ENCODE data around the gene ZNF337.
"Not testable (repeated sequence)": the region's sequence is repeated elsewhere in the genome, so short reads cannot be mapped to it uniquely, and the experiment has no call there.

The ZNF337 gene

DNA sequence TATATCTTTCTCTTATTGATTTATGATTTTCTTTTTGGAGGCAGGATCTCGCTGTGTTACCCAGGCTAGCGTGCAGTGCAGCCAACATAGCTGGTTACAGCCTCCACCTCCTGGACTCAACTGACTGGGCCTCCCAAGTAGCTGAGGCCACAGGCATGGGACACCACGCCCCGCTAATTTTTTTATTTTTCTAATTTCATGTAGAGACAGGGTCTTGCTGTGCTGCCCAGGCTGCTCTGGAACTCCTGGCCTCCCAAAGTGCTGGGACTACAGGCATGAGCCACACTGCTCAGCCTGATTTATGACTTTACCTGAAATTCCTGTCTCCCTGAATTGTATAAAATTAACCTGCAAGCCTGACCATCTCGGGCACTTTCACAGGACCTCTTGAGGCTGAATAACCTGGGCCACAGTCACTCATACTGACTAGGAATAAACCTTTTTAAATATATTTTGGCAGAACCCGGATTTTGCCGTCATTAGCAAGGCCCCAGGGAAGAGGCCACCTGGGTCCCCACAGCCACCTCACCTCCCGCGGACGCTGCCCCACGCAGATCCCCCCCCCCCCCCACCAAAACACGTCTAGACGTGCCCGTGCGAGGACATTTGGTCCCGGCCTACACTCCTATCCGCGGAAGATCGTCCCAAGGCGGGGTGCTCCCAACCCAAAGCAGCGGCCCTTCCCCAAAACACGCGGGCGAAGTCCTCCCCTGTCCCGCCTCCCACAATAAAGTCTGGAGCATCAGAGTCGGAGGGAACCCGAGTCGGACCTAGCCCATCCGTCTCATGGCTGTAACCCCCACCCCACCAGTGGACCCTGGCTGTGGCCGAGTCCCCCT is 902 bp downstream of the ZNF337 start:
- peak overlapping the region; percentile 84 for H3K4me3 ChIP-seq (ENCODE audit: low read depth, low read length)

DNA sequence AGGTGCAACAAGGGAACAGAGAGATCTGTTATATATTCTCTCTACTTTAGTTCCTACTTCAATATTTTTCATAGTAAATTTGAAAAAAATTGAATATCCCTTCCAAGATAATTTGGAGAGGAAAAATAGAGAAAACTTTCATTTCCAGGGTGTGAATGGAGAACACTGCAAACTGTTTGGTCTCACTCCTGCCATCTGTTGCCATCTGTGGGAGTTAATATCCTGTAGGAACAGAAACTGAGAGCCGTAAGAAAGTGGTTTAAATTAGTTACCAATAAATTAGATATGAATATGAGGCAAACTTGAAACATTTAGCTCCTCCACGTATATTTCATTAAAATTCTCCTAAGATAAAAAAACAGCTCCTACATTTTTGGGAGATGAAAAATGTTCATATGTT is 4.2 kb downstream of the ZNF337 start:
- no peak overlapping the region for H3K4me3 ChIP-seq (ENCODE audit: low read depth, low read length)

DNA sequence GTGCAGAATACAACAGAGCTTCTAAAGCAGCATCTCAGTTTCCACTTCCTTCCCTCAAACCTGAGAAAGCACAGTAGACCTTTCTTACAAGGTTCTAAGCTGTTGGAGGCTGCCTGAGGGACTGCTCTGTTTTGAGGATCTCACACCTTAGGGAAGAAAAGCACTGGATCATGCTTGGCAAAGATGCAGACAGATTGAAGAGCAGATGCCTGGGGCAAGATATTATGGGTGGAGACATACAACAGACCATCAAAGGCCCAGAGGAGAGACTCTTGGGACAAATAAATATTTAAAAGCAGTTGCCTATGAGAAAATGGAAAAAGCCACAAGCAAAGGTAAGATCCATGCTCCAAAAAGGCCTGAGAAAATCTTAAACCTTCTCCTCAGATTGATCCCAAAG is 6.2 kb downstream of the ZNF337 start:
- no peak overlapping the region for H3K4me3 ChIP-seq (ENCODE audit: low read depth, low read length)

DNA sequence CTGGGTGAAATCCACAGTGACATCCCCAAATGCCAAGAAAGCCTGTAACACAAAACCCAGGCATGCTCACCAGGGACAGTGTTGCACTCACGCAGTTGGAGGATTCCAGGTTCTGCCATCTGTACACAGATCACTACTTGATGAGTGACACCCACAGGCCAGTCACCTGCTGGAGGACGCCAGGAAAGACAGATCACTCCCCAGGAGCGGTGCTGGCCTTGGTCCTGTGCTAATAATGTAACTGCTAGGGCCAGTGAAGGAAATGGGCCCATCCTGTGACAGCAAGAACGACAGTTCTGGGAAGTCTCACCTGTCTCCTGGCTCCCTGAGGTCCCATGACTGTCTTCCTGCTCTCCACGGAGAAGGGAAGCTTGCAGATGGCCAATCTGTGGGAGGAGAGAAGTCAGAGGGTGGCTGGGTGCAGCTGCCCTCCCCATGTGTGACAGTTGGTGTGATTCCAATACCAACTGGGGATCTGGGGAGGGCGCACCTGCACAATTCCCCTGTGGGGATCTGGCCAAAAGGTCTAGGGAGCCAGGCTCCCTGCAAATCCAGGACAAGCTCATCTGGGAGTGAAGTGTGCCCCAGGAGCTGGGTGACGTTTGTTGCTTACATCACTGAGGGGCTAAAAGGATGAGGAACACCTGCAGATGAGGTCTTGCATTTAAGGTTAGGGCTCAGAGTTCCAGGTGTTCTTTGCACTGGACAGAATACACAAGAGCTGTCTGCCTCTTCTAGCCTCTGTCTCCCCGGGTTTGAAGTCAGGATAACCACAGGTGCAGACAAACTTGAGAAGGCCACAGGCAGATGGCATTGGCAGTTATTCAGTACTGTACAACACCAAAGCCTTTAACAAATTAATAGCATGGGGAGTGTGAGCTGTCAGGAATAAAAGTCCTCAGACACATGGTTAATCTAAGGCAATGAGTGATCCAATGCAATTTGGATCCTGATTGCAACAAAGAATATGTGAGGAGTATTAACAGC is 10.3 kb downstream of the ZNF337 start:
- H3K4me3 ChIP-seq (ENCODE audit: low read depth, low read length): no peak overlapping the region

DNA sequence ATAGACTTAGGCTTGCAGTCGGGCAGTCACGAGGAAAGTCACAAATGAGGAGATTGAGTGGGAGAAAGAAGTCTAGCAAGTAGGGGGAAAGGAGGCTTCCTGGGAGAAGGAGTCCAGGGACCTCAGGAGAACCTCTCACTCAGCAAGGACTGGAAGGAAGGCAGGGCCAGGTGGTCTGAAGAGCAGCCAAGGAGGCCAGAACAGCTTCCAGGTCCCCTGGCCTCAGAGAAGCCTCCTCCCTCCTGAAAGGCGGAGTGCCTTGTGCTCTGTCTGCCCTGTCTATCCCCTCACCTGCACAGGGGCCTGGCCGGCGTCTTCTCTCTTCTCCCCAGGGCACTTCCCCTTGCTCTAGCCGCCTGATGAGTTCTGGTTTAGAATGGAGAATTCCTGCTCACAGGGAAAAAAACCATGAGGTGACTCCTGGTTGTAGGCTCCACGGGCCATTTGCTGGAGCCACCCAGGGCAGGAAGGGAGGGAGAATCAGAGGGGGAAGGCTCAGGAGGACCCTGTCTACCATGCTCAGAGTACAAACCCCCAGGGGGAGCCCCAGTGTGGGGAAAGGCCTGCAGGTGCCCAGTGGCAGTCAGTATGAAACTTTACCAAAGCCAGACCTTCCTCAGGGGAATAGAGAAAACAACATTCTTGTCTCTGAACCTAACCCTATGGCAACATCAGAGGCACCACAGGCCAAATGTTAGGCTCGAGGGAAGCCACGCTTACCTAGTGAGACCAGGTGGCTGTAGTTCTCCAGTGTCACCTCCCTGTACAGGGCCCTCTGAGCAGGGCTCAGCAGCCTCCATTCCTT is 11.2 kb downstream of the ZNF337 start:
- H3K4me3 ChIP-seq (ENCODE audit: low read depth, low read length): no peak overlapping the region

DNA sequence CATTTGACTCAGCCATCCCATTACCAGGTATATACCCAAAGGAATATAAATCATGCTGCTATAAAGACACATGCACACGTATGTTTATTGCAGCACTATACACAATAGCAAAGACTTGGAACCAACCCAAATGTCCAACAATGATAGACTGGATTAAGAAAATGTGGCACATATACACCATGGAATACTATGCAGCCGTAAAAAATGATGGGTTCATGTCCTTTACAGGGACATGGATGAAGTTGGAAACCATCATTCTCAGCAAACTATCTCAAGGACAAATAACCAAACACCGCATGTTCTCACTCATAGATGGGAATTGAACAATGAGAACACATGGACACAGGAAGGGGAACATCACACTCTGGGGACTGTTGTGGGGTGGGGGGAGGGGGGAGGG is 12.8 kb downstream of the ZNF337 start:
- not testable (repeated sequence) for H3K4me3 ChIP-seq (ENCODE audit: low read depth, low read length)

DNA sequence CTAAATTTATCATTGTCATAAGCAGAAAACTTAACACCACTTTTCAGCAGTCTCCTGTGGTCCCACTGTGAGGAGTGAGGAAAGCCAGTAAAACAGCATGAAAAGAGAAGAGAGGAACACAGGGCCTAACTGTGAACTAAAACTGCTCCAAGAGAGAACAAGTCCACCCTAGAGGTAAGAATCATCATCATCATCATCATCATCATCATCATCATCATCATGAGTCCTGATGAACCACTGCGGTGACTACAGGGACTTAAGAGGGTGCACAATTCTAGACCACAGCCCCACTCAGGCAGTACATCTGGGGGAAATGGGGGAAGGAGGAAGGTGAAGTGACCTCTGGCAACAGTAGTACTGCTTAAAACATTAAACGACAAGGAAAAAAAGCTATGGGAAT is 13.6 kb downstream of the ZNF337 start:
- no peak overlapping the region for H3K4me3 ChIP-seq (ENCODE audit: low read depth, low read length)

DNA sequence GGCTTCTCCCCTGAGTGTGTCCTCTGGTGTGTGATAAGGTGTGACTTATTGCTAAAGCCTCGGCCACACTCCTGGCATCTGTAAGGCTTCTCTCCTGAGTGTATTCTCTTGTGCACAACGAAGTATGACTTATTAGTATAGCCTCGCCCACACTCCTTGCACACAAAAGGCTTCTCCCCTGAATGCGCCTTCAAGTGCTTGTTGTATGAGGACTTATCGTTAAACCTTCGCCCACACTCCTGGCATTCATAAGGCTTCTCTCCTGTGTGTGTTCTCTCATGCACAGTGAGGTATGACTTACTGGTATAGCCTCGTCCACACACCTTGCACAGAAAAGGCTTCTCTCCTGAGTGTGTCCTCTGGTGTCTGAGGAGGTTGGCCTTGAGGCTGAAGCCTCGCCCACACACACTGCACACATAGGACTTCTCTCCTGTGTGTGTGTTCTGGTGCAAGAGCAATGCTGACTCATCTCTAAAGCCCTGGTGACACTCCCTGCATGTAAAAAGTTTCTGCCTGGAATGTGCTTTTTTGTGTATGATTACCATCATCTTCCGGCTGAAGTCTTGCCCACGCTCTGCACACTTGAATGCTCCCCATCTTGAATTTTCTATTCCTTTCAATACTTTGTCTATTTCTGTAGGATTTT is 20.4 kb downstream of the ZNF337 start:
- no peak overlapping the region for H3K4me3 ChIP-seq (ENCODE audit: low read depth, low read length)

DNA sequence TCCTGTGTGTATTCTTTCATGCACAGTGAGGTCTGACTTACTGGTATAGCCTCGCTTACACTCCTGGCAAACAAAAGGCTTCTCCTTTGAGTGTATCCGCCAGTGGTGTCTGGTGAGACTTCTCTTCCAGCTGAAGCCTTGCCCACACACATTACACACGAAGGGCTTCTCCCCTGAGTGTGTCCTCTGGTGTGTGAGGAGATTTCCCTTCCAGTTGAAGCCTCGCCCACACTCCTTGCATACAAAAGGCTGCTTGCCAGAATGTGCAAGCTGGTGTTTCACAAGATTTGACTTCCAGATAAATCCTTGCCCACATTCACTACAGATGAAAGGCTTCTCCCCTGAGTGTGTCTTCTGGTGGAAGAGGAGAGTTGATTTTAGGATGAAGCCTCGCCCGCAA is 21.5 kb downstream of the ZNF337 start:
- H3K4me3 ChIP-seq (ENCODE audit: low read depth, low read length): no peak overlapping the region

DNA sequence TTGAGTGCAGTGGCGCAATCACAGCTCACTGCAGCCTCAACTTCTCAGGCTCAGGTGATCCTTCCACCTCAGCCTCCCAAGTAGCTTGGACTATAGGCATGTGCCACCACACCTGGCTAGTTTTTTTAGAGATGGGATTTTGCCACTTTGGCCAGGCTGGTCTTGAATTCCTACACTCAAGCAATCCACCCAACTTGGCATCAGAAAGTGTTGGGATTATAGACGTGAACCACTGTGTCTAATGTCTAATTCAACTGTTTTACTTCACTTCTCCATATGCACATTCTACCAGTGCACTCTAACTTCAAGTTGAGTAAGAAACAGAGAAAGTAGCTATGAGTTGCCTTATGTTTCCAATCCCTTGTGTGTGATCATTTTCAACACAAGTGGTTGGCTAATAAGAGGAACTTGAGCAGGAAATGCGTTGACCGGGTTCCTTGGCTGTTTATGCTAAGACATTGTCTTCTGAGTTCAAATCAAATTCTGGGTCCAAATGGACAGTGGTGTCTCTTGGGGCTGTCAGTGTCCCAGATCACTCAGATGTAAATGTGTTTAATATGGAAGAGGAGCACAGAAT is 23.9 kb downstream of the ZNF337 start:
- no peak overlapping the region for H3K4me3 ChIP-seq (ENCODE audit: low read depth, low read length)

DNA sequence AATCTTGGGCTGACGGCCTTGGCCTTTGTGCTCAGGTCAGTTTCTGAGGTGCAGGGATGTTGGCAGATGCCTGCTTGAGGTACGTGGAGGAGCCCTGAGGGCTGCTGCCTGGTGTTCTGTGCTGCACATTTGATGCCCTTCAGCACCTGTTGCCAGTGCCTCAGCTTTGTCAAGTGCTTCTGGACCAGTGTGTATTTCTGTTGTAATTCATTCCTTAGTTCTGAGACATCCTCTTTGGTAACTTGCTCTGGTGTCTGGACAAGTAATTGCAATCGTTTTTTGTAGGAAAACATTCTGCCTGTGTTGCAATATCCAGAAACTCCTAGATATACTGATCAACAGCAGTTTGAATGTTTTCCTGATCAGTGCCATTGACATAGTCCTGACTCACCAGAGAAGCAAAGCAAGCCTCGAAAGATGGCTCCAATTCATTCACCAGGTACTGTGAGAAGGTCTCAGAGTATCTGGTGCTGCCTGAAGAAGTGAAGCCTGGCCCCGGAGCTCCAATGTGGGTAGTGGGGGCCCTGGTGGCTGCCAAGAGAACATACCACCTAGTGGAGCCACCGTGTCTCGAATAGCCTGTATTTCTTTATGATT is 26.7 kb downstream of the ZNF337 start:
- H3K4me3 ChIP-seq (ENCODE audit: low read depth, low read length): no peak overlapping the region

DNA sequence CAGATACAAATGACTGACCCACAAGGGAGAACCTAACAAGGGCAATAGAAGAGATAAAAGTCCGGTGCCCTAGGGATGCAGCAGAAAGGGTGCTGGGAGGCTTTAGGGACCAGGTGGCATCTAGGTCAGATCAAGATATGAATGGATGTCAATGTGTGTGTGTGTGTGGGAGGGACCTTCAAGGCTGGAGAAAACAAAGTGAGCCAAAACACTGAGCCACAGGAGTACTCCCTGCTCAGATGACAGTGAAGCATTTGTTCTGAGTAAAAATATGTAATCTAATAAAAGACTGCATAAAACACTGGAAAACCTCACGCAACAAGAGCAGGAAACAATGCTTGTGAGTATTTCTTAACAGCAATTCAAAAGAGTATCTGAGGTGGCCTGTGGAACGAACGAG is 28.2 kb downstream of the ZNF337 start:
- H3K4me3 ChIP-seq (ENCODE audit: low read depth, low read length): no peak overlapping the region

DNA sequence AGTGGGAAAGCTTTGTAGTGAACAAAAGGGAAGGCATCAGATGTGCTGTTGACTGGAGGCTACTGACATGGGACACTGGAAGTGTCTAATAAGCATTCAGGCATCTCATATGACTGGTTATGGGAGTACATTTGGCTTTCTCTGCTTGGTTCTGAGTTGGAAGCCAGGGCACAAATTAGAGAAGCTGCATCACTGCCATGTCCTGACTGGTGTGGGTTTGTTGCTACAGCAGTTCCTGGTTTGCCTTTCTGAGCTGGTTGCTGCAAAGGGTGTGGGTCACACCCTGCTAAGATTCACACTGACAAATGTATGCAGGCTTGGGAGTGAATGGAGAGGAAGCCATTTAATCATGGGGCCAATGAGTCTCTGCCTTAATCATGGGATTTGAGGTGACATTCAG is 36.7 kb downstream of the ZNF337 start:
- no peak overlapping the region for H3K4me3 ChIP-seq (ENCODE audit: low read depth, low read length)

DNA sequence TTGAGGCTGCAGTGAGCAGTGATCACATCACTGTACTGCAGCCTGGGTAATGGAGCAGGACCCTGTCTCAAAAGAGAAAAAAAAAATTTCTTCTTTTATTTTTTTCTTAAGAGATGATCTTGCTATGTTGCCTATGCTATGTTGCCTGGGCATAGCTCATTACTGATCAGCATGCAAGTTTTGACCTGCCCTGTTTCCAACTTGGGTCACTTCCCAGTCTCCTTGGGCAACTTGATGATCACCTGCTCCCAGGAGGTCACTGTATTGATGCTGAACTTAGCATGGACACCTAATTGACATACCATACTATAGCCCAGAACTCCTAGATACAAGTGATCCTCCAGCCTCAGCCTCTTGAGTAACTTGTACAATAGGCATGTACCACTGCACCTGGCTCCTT is 42.2 kb downstream of the ZNF337 start:
- H3K4me3 ChIP-seq (ENCODE audit: low read depth, low read length): no peak overlapping the region

DNA sequence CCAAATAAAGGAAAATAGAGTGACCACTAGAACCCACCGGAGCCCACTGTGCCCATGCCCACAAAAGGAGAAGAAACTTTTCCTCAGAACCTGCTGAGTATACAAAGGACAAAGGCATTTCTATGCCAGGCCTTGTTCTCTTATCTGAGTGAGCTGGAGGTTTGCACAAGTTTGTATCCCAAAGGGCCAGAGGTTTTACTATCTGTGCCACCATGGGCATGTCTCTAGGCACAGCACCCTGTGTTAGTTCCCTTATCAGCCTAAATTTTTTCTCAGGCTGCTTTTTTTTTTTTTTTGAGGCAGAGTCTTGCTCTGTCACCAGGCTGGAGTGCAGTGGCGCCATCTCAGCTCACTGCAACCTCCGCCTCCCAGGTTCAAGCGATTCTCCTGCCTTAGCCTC is 43.8 kb downstream of the ZNF337 start:
- H3K4me3 ChIP-seq (ENCODE audit: low read depth, low read length): not testable (repeated sequence)

DNA sequence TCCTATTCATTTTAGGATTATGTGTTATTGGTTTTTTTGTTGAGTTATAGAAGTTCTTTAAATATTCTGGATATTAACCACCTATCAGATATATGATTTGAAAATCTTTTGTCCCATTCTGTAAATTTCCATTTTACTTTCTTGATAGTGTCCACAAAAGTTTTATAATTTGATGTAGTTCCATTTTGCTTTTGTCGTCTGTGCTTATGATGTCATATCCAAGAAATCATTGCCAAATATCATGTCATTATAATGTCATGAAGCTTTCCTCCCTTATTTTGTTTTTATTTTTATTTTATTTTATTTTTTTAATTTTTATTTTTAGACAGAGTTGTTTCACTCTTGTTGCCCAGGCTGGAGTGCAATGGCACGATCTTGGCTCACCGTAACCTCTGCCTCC is 51.8 kb downstream of the ZNF337 start:
- H3K4me3 ChIP-seq (ENCODE audit: low read depth, low read length): no peak overlapping the region

DNA sequence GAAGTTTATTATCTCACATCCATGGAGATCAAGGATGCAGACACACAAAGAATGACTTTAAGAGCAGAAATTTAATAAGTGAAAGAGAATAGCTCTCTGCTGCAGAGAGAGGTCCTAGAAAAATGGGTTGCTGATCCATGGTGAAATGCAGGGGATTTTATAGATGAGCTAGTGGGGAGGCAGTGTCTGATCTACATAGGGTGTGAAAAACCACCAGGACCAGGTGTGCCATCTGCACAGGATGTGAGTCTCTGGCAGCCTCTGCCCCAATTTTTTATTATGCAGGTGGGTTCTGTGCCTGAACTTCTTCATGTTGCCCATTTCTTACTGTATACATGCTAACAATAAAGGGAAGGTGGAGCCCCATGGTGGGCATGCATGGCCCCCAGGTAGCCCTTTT is 52.9 kb downstream of the ZNF337 start:
- H3K4me3 ChIP-seq (ENCODE audit: low read depth, low read length): no peak overlapping the region

DNA sequence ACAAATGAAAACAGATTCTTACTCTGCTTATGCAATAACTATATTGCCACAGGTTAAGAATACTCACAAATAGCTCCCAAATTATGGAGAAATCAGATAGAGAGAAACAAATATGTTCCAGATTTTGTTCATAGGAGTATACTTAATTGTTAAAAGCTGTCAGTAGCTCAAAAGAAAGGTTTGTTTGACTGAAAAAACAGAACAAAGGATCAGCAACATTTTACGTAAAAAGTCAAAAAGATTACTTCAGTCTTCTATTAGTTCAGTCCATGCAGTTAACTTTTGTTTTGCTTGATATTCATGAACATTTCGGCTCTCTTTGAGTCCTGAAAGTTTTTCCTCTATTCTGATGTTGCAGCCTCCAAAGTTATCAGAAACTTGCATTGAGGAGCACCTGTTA is 59.4 kb downstream of the ZNF337 start:
- no peak overlapping the region for H3K4me3 ChIP-seq (ENCODE audit: low read depth, low read length)

DNA sequence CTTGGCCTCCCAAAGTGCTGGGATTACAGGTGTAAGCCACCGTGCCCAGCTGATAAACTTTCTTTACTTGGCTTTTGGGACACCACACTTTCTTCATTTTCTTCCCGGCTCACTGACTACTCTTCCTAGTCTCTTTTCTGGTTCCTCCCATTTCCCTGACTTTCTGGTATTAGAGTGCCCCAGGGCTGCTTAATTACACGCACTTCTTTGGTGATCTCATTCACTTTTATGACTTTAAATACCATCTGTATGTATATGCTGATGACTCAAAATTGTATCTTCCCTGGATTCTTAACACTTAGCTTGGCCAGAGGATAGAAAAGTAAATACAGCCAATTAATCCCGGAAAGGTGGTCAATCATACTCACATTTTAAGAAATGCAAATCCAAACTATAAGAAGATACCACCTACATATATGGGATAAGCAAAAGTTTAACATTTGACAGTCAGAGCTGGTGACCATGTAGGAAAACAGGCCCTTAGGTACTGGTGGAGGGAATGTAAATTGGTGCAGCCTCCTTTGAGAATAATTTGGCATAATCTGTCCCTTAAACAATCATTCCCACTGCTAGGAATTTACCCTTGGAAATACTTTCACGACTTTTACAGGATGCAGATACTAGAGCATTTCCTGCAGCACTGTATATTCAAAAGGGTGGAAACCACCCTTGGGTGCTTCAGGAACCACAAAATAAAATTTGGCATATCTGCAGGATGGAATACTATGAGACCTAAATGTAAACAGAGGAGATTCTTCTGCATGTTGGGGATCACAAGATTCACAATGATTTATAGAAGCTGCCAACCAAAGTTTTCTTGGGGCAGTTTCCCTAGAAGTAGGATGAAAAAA is 63.5 kb downstream of the ZNF337 start:
- H3K4me3 ChIP-seq (ENCODE audit: low read depth, low read length): no peak overlapping the region

All from iPS-11a (cell line).